Measurements from ENCODE around the gene GJC2.

DNA sequence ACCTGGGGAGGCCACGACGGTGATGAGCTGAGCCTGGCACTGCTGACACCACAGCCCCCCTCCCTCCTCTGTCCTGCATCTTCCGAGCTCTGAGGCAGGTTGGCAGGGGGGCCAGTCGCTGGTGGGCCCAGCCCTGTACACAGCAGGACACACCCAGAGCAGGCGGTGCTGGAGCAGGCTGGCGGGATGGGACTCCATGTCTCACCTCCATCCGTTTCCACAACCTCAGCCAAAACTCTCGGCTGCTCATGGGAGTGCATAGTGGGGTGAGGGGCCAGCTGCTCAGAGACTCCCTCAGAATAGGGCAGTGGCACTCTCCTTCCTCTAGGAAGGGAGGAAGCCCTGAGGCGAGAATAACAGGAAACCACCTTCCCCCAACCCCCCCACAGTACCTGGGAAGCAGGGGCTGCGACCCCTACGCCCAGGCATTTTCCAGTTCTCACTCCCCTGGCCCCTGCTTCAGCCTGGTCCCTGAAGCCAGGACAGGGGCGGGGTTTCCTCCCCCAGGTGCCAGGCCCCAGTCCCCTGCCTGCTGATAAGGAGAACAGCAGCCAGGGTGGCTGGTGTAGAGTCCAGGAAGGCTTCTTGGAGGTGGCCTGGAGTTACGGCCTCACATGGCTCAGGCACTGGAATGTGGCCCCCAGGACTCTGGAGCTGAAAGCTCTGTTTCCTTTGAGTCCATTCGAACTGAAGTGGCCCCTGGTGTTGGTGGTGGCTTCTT lies 12.7 kb downstream of the GJC2 start:
- TF ChIP-seq GABPA (IDR thresholded peaks at IDR 0.05 in 1 of 2, conservative IDR thresholded peaks at IDR 0.05 in 1 of 2), result no peak
- no peak for TF ChIP-seq RXRA (IDR thresholded peaks at IDR 0.05)
